SK-N-SH (cell line): ENCODE results near the gene IL17D. TPM values are rescaled to one million over a fixed set of nuclear protein-coding genes. Genes with fewer than 3 reads are reported as not detected.

Experiments used
- CTCF ChIA-PET: fragments of 300-600, 350-600 bp; formaldehyde crosslinking; extraction: SDS; loops from one replicate; lab custom pipeline; 2021; lab: Yijun Ruan, JAX
- POLR2A ChIA-PET: fragments of 350-600 bp; sonication (Branson Sonifier 250); formaldehyde crosslinking; extraction: SDS; loops from one replicate; lab custom pipeline; 2020; ENCODE audit warnings: antibody characterized with exemption, inconsistent platforms; lab: Yijun Ruan, JAX
- DNase-seq: peaks from one replicate; pipeline ENCODE4 v3.0.0; 2012
- H2AFZ ChIP-seq: fragments of 200-600 bp; sonication (generic); 2 replicates; pipeline ENCODE4 v1.8.1; 2016; ENCODE audit warnings: antibody characterized with exemption, mild to moderate bottlenecking, low read depth
- H3F3A ChIP-seq: fragments of 200-600 bp; sonication (generic); replicated peaks from 2 replicates; pipeline ENCODE3; 2016; ENCODE audit warnings: antibody characterized with exemption, mild to moderate bottlenecking; ENCODE audit not compliant: insufficient read depth
- H3K27ac ChIP-seq, 2 experiments: fragments of 200-500 bp in 1 of 2; fragments of 200-600 bp in 1 of 2; sonication (Bioruptor generic) in 1 of 2; sonication (generic), shearing (Covaris generic) in 1 of 2; 2 replicates each; pipeline versions ENCODE4 v1.5.1 to v1.6.1; 2014 to 2016; ENCODE audit warnings: low read depth in 2 of 2, inconsistent platforms in 1 of 2, low read length in 1 of 2, mild to moderate bottlenecking in 1 of 2, mixed read lengths in 1 of 2
- H3K27me3 ChIP-seq: fragments of 200-600 bp; sonication (generic), shearing (Covaris generic); 2 replicates; pipeline ENCODE4 v1.6.1; 2016; ENCODE audit warnings: mixed run types; ENCODE audit not compliant: insufficient read depth
- H3K36me3 ChIP-seq, 2 experiments: fragments of 200-500 bp in 1 of 2; fragments of 200-600 bp in 1 of 2; sonication (Bioruptor generic) in 1 of 2; sonication (generic) in 1 of 2; replicated peaks in 1 of 2; 2 replicates each; pipeline versions ENCODE3 to v1.5.1; 2014 to 2016; ENCODE audit warnings: low read length in 1 of 2, mild to moderate bottlenecking in 1 of 2; ENCODE audit not compliant: insufficient read depth in 2 of 2, control insufficient read depth in 1 of 2
- H3K4me1 ChIP-seq, 2 experiments: fragments of 200-500 bp in 1 of 2; fragments of 200-600 bp in 1 of 2; sonication (Bioruptor generic) in 1 of 2; sonication (generic), shearing (Covaris generic) in 1 of 2; 2 replicates each; pipeline versions ENCODE4 v1.5.1 to v1.6.1; 2014 to 2016; ENCODE audit warnings: low read depth in 1 of 2, low read length in 1 of 2, mixed run types in 1 of 2; ENCODE audit not compliant: insufficient read depth in 2 of 2, control insufficient read depth in 1 of 2
- H3K4me2 ChIP-seq: fragments of 200-600 bp; sonication (generic), shearing (Covaris generic); 2 replicates; pipeline ENCODE4 v1.6.1; 2017; ENCODE audit warnings: mixed run types
- H3K4me3 ChIP-seq, 2 experiments: fragments of 200-500 bp in 1 of 2; fragments of 200-600 bp in 1 of 2; sonication (Bioruptor generic) in 1 of 2; sonication (generic), shearing (Covaris generic) in 1 of 2; 2 replicates each; pipeline versions ENCODE4 v1.5.1 to v1.8.1; 2014 to 2016; ENCODE audit warnings: low read depth in 2 of 2, inconsistent platforms in 1 of 2, low read length in 1 of 2, mild to moderate bottlenecking in 1 of 2, mixed read lengths in 1 of 2, moderate library complexity in 1 of 2
- H3K79me2 ChIP-seq: fragments of 200-600 bp; sonication (generic); 2 replicates; pipeline ENCODE4 v1.8.1; 2017; ENCODE audit warnings: mild to moderate bottlenecking; ENCODE audit not compliant: insufficient read depth
- H3K9ac ChIP-seq: fragments of 200-600 bp; sonication (generic); 2 replicates; pipeline ENCODE4 v1.6.1; 2017; ENCODE audit warnings: mixed run types
- H3K9me2 ChIP-seq: fragments of 200-600 bp; sonication (generic); 2 replicates; pipeline ENCODE4 v1.6.1; 2017; ENCODE audit warnings: mixed run types
- H3K9me3 ChIP-seq: fragments of 200-600 bp; sonication (generic); 2 replicates; pipeline ENCODE4 v1.6.1; 2017; ENCODE audit warnings: mixed run types, mild to moderate bottlenecking, moderate library complexity
- H4K20me1 ChIP-seq: fragments of 200-600 bp; sonication (generic); 2 replicates; pipeline ENCODE4 v1.6.1; 2017; ENCODE audit warnings: mild to moderate bottlenecking, mixed run types; ENCODE audit not compliant: insufficient read depth
- CTCF ChIP-seq: fragments of 200-600 bp; sonication (generic); IDR thresholded peaks from 2 replicates; pipeline ENCODE4 v1.6.1; 2017; ENCODE audit warnings: antibody characterized with exemption, mild to moderate bottlenecking, moderate library complexity
- ELF1 ChIP-seq: IDR thresholded peaks from 2 replicates; pipeline ENCODE4 v1.4.0; 2012
- EP300 ChIP-seq, 2 experiments: IDR thresholded peaks; 2 replicates each; pipeline versions ENCODE4 v1.4.0 to v1.6.1; 2012; ENCODE audit warnings: borderline replicate concordance in 1 of 2, low read depth in 1 of 2, low read length in 1 of 2
- FOSL2 ChIP-seq: IDR thresholded peaks from 2 replicates; pipeline ENCODE4 v1.4.0; 2012; ENCODE audit warnings: low read depth, mild to moderate bottlenecking, moderate library complexity, borderline replicate concordance
- GABPA ChIP-seq: IDR thresholded peaks from 2 replicates; pipeline ENCODE4 v1.4.0; 2012; ENCODE audit warnings: low read depth, mild to moderate bottlenecking
- GATA2 ChIP-seq: sonication (generic); formaldehyde crosslinking; IDR thresholded peaks from 2 replicates; pipeline ENCODE4 v1.5.0; 2020; ENCODE audit warnings: mild to moderate bottlenecking, missing genetic modification reagents
- MAX ChIP-seq: IDR thresholded peaks from 2 replicates; pipeline ENCODE4 v1.4.0; 2012; ENCODE audit warnings: low read depth
- MEF2A ChIP-seq: IDR thresholded peaks from 2 replicates; pipeline ENCODE4 v1.4.0; 2012; ENCODE audit warnings: low read depth, borderline replicate concordance
- MXI1 ChIP-seq: IDR thresholded peaks from 2 replicates; pipeline ENCODE4 v1.6.1; 2012; ENCODE audit warnings: mild to moderate bottlenecking, low read depth, low read length, improper control_type of control experiment
- NFIC ChIP-seq: IDR thresholded peaks from 2 replicates; pipeline ENCODE4 v1.4.0; 2012; ENCODE audit warnings: borderline replicate concordance
- NRF1 ChIP-seq: IDR thresholded peaks from 2 replicates; pipeline ENCODE4 v1.6.1; 2012; ENCODE audit warnings: low read depth, mild to moderate bottlenecking, low read length
- PBX3 ChIP-seq: IDR thresholded peaks from 2 replicates; pipeline ENCODE4; 2012
- POLR2AphosphoS5 ChIP-seq: IDR thresholded peaks from 2 replicates; pipeline ENCODE4 v1.6.1; 2012; ENCODE audit warnings: low read depth, low read length
- RFX5 ChIP-seq: IDR thresholded peaks from 2 replicates; pipeline ENCODE4 v1.6.1; 2012; ENCODE audit warnings: mild to moderate bottlenecking, improper control_type of control experiment, low read length
- SIN3A ChIP-seq: IDR thresholded peaks from 2 replicates; pipeline ENCODE4 v1.6.1; 2012; ENCODE audit warnings: low read depth, mild to moderate bottlenecking, low read length, moderate library complexity, borderline replicate concordance
- SMC3 ChIP-seq: IDR thresholded peaks from 2 replicates; pipeline ENCODE4 v1.6.1; 2012; ENCODE audit warnings: low read depth, low read length, improper control_type of control experiment
- TAF1 ChIP-seq: IDR thresholded peaks from 2 replicates; pipeline ENCODE4 v1.6.1; 2012; ENCODE audit warnings: low read depth, mild to moderate bottlenecking, low read length, moderate library complexity, borderline replicate concordance
- TCF12 ChIP-seq: IDR thresholded peaks from 2 replicates; pipeline ENCODE4 v1.4.0; 2012
- TEAD4 ChIP-seq: IDR thresholded peaks from 2 replicates; pipeline ENCODE4 v1.4.0; 2012; ENCODE audit warnings: mild to moderate bottlenecking, borderline replicate concordance; ENCODE audit not compliant: insufficient read depth
- ZBTB33 ChIP-seq: IDR thresholded peaks from 2 replicates; pipeline ENCODE4 v1.4.0; 2012; ENCODE audit warnings: low read depth, borderline replicate concordance
- WGBS: methylation state at CpG from one replicate; pipeline ENCODE4 v1.1.6; 2017; ENCODE audit warnings: low lambda C conversion rate; 5-methylcytosine and 5-hydroxymethylcytosine counted together
- polyA plus RNA-seq, 3 experiments: library from polyadenylated mRNA; depleted of rRNA; stranded (reverse); fragments of >200 nt; gene quantifications; 2 replicates each; pipeline ENCODE4 v1.2.3, GENCODE V29; 2012

Gene IL17D
- polyA plus RNA-seq, 1 of the 3 experiments (the other 2 are of a cell fraction): 2.3 TPM

- 86% methylated on average over 12 of the region's 12 CpGs for WGBS
- CTCF ChIA-PET: no interaction called here
- peaks cover 7% of the 10 kb centered on the region for H3F3A ChIP-seq
- no peak overlapping the region for H3K4me2 ChIP-seq
- no peaks in the 10 kb centered on the region for H3K79me2 ChIP-seq
- peaks cover 4 to 6% of the 10 kb centered on the region in 2 experiments; a peak in 3 of 4 replicates for H3K4me1 ChIP-seq
- no peaks in the 10 kb centered on the region for H3K9me3 ChIP-seq
- H3K27ac ChIP-seq: no peak overlapping the region
- TF ChIP-seq PBX3: no peak
- no peak for TF ChIP-seq FOSL2
- TF ChIP-seq MAX: no peak
- TF ChIP-seq MXI1: no peak
- TF ChIP-seq TEAD4: no peak
- no peak for TF ChIP-seq GATA2 (CRISPR knock-in tag)
- no peak for TF ChIP-seq ELF1
- TF ChIP-seq SIN3A: no peak
- no peak for TF ChIP-seq EP300 (IDR thresholded peaks at IDR 0.05; ENCODE audit: borderline replicate concordance in 1 of 2, low read depth in 1 of 2, low read length in 1 of 2)
- no peak for TF ChIP-seq GABPA
- no peak for TF ChIP-seq CTCF
- TF ChIP-seq MEF2A: no peak
- TF ChIP-seq TCF12: no peak
- TF ChIP-seq, all 33 proteins: peak for 0
- H3K27me3 ChIP-seq: no peaks in the 10 kb centered on the region
- no peak overlapping the region for H3K9ac ChIP-seq
- no peak for DNase-seq
- H4K20me1 ChIP-seq: no peaks in the 10 kb centered on the region
- H2AFZ ChIP-seq: no peak overlapping the region
- POLR2A ChIA-PET: no interaction called here
- H3K4me3 ChIP-seq: no peak overlapping the region
- no peaks in the 10 kb centered on the region for H3K36me3 ChIP-seq
- H3K9me2 ChIP-seq: no peaks in the 10 kb centered on the region
These were observed 15.6 kb downstream of the IL17D start for GRCh38 chr13:20718958-20719566.

- no peaks in the 10 kb centered on the region for H3K9me3 ChIP-seq
- WGBS: 86% methylated on average over 13 of the region's 13 CpGs
- no peak for DNase-seq
- H3K4me2 ChIP-seq: no peak overlapping the region
- no peaks in the 10 kb centered on the region for H4K20me1 ChIP-seq
- no peak for TF ChIP-seq POLR2AphosphoS5
- TF ChIP-seq PBX3: no peak
- TF ChIP-seq NFIC: no peak
- no peak for TF ChIP-seq SMC3
- no peak for TF ChIP-seq RFX5
- TF ChIP-seq ZBTB33: no peak
- no peak for TF ChIP-seq NRF1
- no peak for TF ChIP-seq GABPA
- no peak for TF ChIP-seq TAF1
- TF ChIP-seq SIN3A: no peak
- no peak for TF ChIP-seq MXI1
- H3K79me2 ChIP-seq: no peaks in the 10 kb centered on the region
- H3K27me3 ChIP-seq: no peaks in the 10 kb centered on the region
- H3K4me1 ChIP-seq: peaks cover 0 to 4% of the 10 kb centered on the region in 2 experiments; a peak in 2 of 4 replicates
- H3K9ac ChIP-seq: no peak overlapping the region
- no peak overlapping the region for H3K27ac ChIP-seq
- no peaks in the 10 kb centered on the region for H3K36me3 ChIP-seq
- ChIA-PET POLR2A (no interaction called here), CTCF (no interaction called here)
- H2AFZ ChIP-seq: no peak overlapping the region
- no peaks in the 10 kb centered on the region for H3K9me2 ChIP-seq
- no peak overlapping the region for H3K4me3 ChIP-seq
- H3F3A ChIP-seq: peaks cover 4% of the 10 kb centered on the region
These were observed 16.3 kb downstream of the IL17D start for GRCh38 chr13:20719783-20720182.
